MM.1S (cell line): Measurements from ENCODE around the gene NLGN1.
"Not testable (repeated sequence)": the region's sequence is repeated elsewhere in the genome, so short reads cannot be mapped to it uniquely, and the experiment has no call there.

Experiments
- DNase-seq: peaks from one replicate; pipeline ENCODE4 v3.0.0-alpha.2; 2015
- H2AFZ ChIP-seq: fragments of 300-600 bp; sonication (generic); 2 replicates; pipeline ENCODE4 v1.6.0; 2016; ENCODE audit warnings: antibody characterized with exemption, low read length
- H3F3A ChIP-seq: fragments of 300-600 bp; sonication (generic); 2 replicates; pipeline ENCODE4 v1.6.1; 2016; ENCODE audit warnings: mild to moderate bottlenecking, antibody characterized with exemption, low read length, moderate library complexity, mixed read lengths; ENCODE audit not compliant: insufficient read depth
- H3K27ac ChIP-seq: fragments of 300-600 bp; sonication (generic); 2 replicates; pipeline ENCODE4 v1.5.1; 2016; ENCODE audit warnings: mild to moderate bottlenecking, low read length
- H3K27me3 ChIP-seq: fragments of 300-600 bp; sonication (generic); replicated peaks from 2 replicates; pipeline ENCODE4 v1.6.0; 2016; ENCODE audit warnings: low read length; ENCODE audit not compliant: insufficient read depth
- H3K36me3 ChIP-seq: fragments of 300-600 bp; sonication (generic); replicated peaks from 2 replicates; pipeline ENCODE4 v1.6.1; 2016; ENCODE audit warnings: mild to moderate bottlenecking, low read length, mixed read lengths; ENCODE audit not compliant: insufficient read depth
- H3K4me1 ChIP-seq: fragments of 300-600 bp; sonication (generic); 2 replicates; pipeline ENCODE4 v1.6.1; 2016; ENCODE audit warnings: low read length, mixed read lengths
- H3K4me2 ChIP-seq: fragments of 300-600 bp; sonication (generic); 2 replicates; pipeline ENCODE4 v1.6.0; 2016; ENCODE audit warnings: low read depth, low read length
- H3K4me3 ChIP-seq: fragments of 300-600 bp; sonication (generic); 2 replicates; pipeline ENCODE4 v1.5.1; 2016; ENCODE audit warnings: low read length, mixed read lengths
- H3K79me2 ChIP-seq: fragments of 300-600 bp; sonication (generic); 2 replicates; pipeline ENCODE4 v1.6.1; 2016; ENCODE audit warnings: mixed run types, low read length, mixed read lengths
- H3K9ac ChIP-seq: fragments of 300-600 bp; sonication (generic); 2 replicates; pipeline ENCODE4 v1.6.1; 2016; ENCODE audit warnings: low read length, mixed read lengths
- H3K9me2 ChIP-seq: fragments of 300-600 bp; sonication (generic); replicated peaks from 2 replicates; pipeline ENCODE4 v1.6.1; 2016; ENCODE audit warnings: mild to moderate bottlenecking, low read length, mixed read lengths; ENCODE audit not compliant: insufficient read depth
- H3K9me3 ChIP-seq: fragments of 300-600 bp; sonication (generic); replicated peaks from 2 replicates; pipeline ENCODE4 v1.6.1; 2016; ENCODE audit warnings: mild to moderate bottlenecking, low read length, mixed read lengths; ENCODE audit not compliant: insufficient read depth
- H4K20me1 ChIP-seq: fragments of 300-600 bp; sonication (generic); 2 replicates; pipeline ENCODE4 v1.6.1; 2016; ENCODE audit warnings: mild to moderate bottlenecking, low read length, moderate library complexity, mixed read lengths; ENCODE audit not compliant: insufficient read depth
- CTCF ChIP-seq: fragments of 300-600 bp; sonication (generic); IDR thresholded peaks from 2 replicates; pipeline ENCODE4 v1.5.1; 2016; ENCODE audit warnings: antibody characterized with exemption, low read length, mixed read lengths
- EZH2 ChIP-seq: fragments of 300-600 bp; sonication (generic); optimal IDR thresholded peaks from 2 replicates; pipeline ENCODE3; 2017; ENCODE audit warnings: low read depth, mild to moderate bottlenecking, antibody characterized with exemption, low read length, mixed read lengths
- EZH2phosphoT487 ChIP-seq: fragments of 300-600 bp; sonication (generic); IDR thresholded peaks from 2 replicates; pipeline ENCODE4 v1.6.1; 2018; ENCODE audit warnings: antibody characterized with exemption, low read length

The NLGN1 gene

GRCh38 chr3:173397161-173398110 lies at the start of gene NLGN1:
NLGN1 (plus strand) TSS chr3:173397744.
- peak within 1 kb of the TSS; percentile 52; the same call in 1 of the 2 replicates for H3K9ac ChIP-seq
- H3K4me3 ChIP-seq = peak within 1 kb of the TSS; percentile 86
- H3K9me3 ChIP-seq = no peaks in the 10 kb centered on the region
- H3K27me3 ChIP-seq = no peaks in the 10 kb centered on the region
- H3F3A ChIP-seq = peaks cover 39% of the 10 kb centered on the region
- no peaks in the 10 kb centered on the region for H4K20me1 ChIP-seq
- peak within 1 kb of the TSS; percentile 94 for H2AFZ ChIP-seq
- TF ChIP-seq CTCF (peak; percentile 56), EZH2phosphoT487 (no peak), EZH2 (no peak)
- H3K36me3 ChIP-seq = no peaks in the 10 kb centered on the region
- H3K4me1 ChIP-seq = peaks cover 17% of the 10 kb centered on the region
- peak within 1 kb of the TSS; percentile 79 for H3K4me2 ChIP-seq
- no peaks in the 10 kb centered on the region for H3K79me2 ChIP-seq
- DNase-seq = peak; percentile 79
- H3K27ac ChIP-seq = peak within 1 kb of the TSS; percentile 93; the same call in 1 of the 2 replicates
- H3K9me2 ChIP-seq = no peaks in the 10 kb centered on the region

DNA sequence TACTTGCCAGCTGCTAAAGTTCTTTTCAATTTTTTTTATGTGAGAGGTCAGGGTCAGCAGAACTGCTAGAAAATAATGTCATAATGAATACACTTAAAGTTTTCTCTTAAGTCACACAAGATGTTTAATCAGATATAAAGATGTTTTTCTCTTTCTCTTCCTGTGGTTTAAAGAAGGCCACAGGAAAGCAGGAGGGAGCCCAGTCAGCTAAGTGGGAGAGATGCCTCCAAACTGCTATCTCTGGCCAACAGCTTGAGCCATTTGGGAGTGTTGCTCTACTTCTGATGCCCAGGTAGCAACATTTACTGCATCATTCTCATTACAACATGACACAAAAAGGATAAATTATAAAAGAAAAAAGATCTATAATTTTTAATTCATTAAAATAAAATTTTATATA lies 45.7 kb upstream of the NLGN1 start:
- Histone ChIP-seq H3K4me3 (no peak overlapping the region), H3K9me2 (no peaks in the 10 kb centered on the region; the same call in 1 of the 2 replicates), H3K9me3 (no peaks in the 10 kb centered on the region), H2AFZ (no peak overlapping the region), H3K4me1 (no peaks in the 10 kb centered on the region), H3K9ac (no peak overlapping the region), H3K79me2 (no peaks in the 10 kb centered on the region), H3K27me3 (no peaks in the 10 kb centered on the region), H3K4me2 (no peak overlapping the region), H3K27ac (no peak overlapping the region), H4K20me1 (no peaks in the 10 kb centered on the region), H3F3A (no peaks in the 10 kb centered on the region), H3K36me3 (no peaks in the 10 kb centered on the region)
- no peak for TF ChIP-seq EZH2
- DNase-seq = no peak

DNA sequence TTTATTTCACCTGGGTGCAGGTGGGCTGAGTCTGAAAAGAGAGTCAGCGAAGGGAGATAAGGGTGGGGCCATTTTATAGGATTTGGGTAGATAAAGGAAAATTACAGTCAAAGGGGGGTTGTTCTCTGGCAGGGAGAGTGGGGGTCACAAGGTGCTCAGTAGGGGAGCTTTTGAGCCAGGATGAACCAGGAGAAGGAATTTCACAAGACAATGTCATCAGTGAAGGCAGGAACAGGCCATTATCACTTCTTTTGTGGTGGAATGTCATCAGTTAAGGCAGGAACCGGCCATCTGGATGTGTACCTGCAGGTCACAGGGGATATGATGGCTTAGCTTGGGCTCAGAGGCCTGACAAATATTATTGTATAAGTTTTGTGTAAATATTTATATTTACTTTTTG lies 44.4 kb upstream of the NLGN1 start:
- not testable (repeated sequence) for H3F3A ChIP-seq, H3K36me3 ChIP-seq, H3K27me3 ChIP-seq, H3K4me1 ChIP-seq, H3K9me2 ChIP-seq, H3K9ac ChIP-seq, DNase-seq, H3K4me2 ChIP-seq, H3K9me3 ChIP-seq, H3K27ac ChIP-seq, H2AFZ ChIP-seq, H3K4me3 ChIP-seq, H3K79me2 ChIP-seq, H4K20me1 ChIP-seq

- Histone ChIP-seq H3K27ac (no peak overlapping the region), H3K9me2 (no peaks in the 10 kb centered on the region; the same call in 1 of the 2 replicates), H2AFZ (no peak overlapping the region), H3K4me1 (no peaks in the 10 kb centered on the region), H3K79me2 (no peaks in the 10 kb centered on the region), H3K9me3 (no peaks in the 10 kb centered on the region), H3K9ac (no peak overlapping the region), H3K27me3 (no peaks in the 10 kb centered on the region), H3K36me3 (no peaks in the 10 kb centered on the region), H4K20me1 (no peaks in the 10 kb centered on the region), H3K4me3 (no peak overlapping the region), H3K4me2 (no peak overlapping the region), H3F3A (no peaks in the 10 kb centered on the region)
- DNase-seq = no peak
- TF ChIP-seq EZH2 (no peak), CTCF (no peak), EZH2phosphoT487 (no peak)
These were observed 43.4 kb upstream of the NLGN1 start for GRCh38 chr3:173354124-173354523.
